Rectal smooth muscle tissue (tissue), 1 donor: ENCODE data around the gene ATP6AP2.
A peak's percentile ranks its signal among the peaks of the same experiment; 100 is the strongest.
"Not testable (repeated sequence)": the region's sequence is repeated elsewhere in the genome, so short reads cannot be mapped to it uniquely, and the experiment has no call there.

Source experiments
- H3K27ac ChIP-seq: one replicate; pipeline ENCODE4 v1.7.0; 2013; ENCODE audit warnings: low read depth, low read length, inconsistent platforms
- H3K27me3 ChIP-seq: one replicate; pipeline ENCODE4 v1.7.0; 2013; ENCODE audit warnings: low read length; ENCODE audit not compliant: control insufficient read depth, insufficient read depth
- H3K36me3 ChIP-seq: one replicate; pipeline ENCODE4 v1.7.0; 2013; ENCODE audit warnings: low read length; ENCODE audit not compliant: control insufficient read depth, insufficient read depth
- H3K4me1 ChIP-seq: one replicate; pipeline ENCODE4 v1.7.0; 2013; ENCODE audit warnings: low read length; ENCODE audit not compliant: control insufficient read depth, insufficient read depth
- H3K4me3 ChIP-seq: one replicate; pipeline ENCODE4 v1.7.0; 2013; ENCODE audit warnings: low read length
- H3K9ac ChIP-seq: one replicate; pipeline ENCODE4 v1.7.0; 2013; ENCODE audit warnings: low read length

The ATP6AP2 gene

DNA sequence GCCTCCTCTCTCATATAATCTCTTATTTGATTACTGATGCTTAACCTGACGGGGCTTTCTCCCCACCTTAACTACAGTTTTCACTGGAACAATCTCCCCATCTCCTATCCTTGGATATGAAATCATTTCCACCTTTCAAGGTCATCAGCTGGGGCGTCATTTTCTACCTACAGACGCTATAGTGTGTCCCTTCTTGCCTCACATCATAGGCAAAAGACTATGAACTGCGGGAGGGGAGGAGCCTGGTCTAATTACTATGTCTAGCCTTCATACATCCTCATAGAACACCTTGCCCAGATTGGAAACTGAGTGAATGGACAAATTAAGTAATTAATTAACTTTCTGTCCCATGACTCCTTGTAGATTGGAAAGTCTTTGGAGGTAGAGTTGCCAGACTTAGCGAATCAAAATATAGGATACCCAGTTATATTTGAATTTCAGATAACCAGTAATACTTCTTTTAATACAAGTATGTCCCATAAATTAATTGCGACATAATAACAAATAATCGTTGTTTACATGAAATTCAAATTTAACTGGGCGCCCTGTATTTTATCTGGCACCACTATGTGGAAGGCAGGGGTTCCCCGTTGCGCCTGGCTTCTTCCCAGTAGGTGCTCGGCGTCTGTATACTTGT lies 752 bp upstream of the ATP6AP2 start:
- Histone ChIP-seq H3K4me1 (no peaks in the 10 kb centered on the region), H3K9ac (no peak overlapping the region), H3K36me3 (no peaks in the 10 kb centered on the region), H3K27me3 (peaks cover 3% of the 10 kb centered on the region), H3K27ac (peak overlapping the region; percentile 55), H3K4me3 (peak overlapping the region; percentile 51)

DNA sequence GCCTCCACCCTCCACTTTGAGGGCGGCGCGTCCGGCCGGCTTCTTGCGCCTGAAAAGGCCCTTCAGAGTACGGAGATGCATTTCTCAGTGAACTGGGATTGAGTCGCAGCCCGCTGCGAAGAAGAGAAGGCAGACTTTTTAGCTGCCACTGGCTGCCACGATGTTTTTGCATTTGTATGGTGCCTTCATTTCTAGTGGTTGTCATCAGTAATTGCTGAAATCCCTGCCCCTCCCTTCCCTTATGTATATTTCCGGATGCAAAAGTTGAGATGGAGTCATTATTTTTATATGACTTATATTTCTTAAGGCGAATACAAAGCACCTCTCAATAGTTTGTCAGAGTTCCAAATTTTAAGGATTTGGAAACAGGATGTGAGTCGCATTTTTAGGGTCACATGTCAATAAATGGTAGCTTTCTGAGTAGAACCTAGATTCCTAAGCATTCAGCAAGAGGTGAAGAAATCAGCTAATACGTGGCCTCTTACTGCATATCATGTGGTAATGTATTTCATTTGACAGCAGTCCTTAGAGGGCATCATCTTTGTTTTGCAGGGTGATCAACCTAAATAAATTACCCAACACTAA lies 658 bp downstream of the ATP6AP2 start:
- Histone ChIP-seq H3K27ac (peak overlapping the region; percentile 84), H3K27me3 (peaks cover 3% of the 10 kb centered on the region), H3K9ac (no peak overlapping the region)

GRCh38 chrX:40582178-40582577 lies 1.4 kb downstream of the ATP6AP2 start:
- not testable (repeated sequence) for H3K27me3 ChIP-seq, H3K4me3 ChIP-seq, H3K9ac ChIP-seq, H3K27ac ChIP-seq, H3K36me3 ChIP-seq, H3K4me1 ChIP-seq

More for the DNA sequence above, 658 bp downstream of the ATP6AP2 start:
- Histone ChIP-seq H3K4me3 (peak overlapping the region; percentile 72), H3K4me1 (no peaks in the 10 kb centered on the region), H3K36me3 (no peaks in the 10 kb centered on the region)

GRCh38 chrX:40582811-40583210 lies 2.0 kb downstream of the ATP6AP2 start:
- H3K4me3 ChIP-seq: no peak overlapping the region
- no peak overlapping the region for H3K9ac ChIP-seq
- no peak overlapping the region for H3K27ac ChIP-seq
- H3K4me1 ChIP-seq: no peaks in the 10 kb centered on the region
- no peaks in the 10 kb centered on the region for H3K36me3 ChIP-seq
- peaks cover 3% of the 10 kb centered on the region for H3K27me3 ChIP-seq

- H3K4me1 ChIP-seq, H3K36me3 ChIP-seq, H3K9ac ChIP-seq, H3K27ac ChIP-seq, H3K27me3 ChIP-seq, H3K4me3 ChIP-seq: not testable (repeated sequence)
Measured at GRCh38 chrX:40587623-40588022, 6.9 kb downstream of the ATP6AP2 start.

- H3K9ac ChIP-seq, H3K4me1 ChIP-seq, H3K27me3 ChIP-seq, H3K36me3 ChIP-seq, H3K4me3 ChIP-seq, H3K27ac ChIP-seq: not testable (repeated sequence)
Measured at GRCh38 chrX:40589616-40590321, 9.0 kb downstream of the ATP6AP2 start.

DNA sequence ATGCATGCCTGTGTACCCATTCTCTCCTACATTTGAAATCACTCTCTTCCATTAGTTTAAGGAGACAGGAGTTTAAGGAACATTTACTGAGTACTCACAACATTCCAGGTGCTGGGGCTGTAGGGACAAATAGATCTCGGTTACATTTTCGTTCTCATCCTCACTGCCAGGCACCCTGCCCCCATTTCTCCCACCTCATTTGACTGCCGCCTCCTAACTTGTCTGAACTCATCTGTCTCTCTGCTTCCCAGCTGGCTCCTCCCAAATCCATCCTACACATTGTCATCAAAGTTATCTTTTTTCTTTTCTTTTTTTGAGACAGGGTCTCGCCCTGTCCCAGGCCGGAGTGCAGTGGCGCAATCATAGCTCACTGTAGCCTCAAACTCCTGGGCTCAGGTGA lies 22.7 kb downstream of the ATP6AP2 start:
- no peaks in the 10 kb centered on the region for H3K27me3 ChIP-seq
- no peaks in the 10 kb centered on the region for H3K36me3 ChIP-seq
- no peaks in the 10 kb centered on the region for H3K4me1 ChIP-seq
- H3K4me3 ChIP-seq: no peak overlapping the region
- H3K9ac ChIP-seq: no peak overlapping the region
- H3K27ac ChIP-seq: no peak overlapping the region

DNA sequence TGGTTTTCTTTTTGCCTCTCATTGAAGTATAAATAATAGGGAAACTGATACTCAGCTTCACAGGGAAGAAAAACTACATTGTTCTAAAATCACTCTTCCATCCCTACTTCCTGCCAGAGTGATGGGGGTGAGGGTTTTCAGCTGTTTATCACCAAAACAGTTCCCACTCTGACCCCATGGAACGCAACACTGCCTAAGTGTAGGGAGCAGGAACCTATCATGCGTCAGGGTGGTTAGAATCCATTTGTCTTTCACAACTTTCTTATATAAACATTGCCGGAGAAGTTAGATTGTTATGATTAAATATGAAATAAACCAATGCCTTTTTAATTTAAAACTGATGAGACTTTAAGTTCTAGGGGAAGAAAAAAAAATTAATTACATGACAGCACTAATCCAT lies 26.6 kb downstream of the ATP6AP2 start:
- Histone ChIP-seq H3K4me3 (no peak overlapping the region), H3K4me1 (no peaks in the 10 kb centered on the region), H3K27ac (no peak overlapping the region), H3K27me3 (no peaks in the 10 kb centered on the region), H3K36me3 (no peaks in the 10 kb centered on the region), H3K9ac (no peak overlapping the region)

DNA sequence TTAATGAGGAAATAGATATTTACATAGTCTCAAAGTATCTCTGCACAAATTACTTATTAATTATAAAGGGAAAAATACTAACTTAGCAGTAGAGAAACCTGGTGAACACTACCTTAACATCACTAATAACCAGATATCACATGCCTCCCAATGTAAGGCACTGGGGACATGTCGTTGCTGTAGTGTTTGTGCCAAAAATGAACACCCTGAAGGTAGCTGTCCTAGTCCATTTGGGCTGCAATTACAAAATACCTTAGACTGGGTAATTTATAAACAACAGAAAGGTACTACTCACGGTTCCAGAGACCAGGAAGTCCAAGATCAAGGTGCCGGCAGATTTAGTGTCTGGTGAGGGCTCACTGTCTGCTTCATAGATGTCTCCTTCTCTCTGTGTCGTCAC lies 31.7 kb downstream of the ATP6AP2 start:
- H3K4me1 ChIP-seq: no peaks in the 10 kb centered on the region
- H3K27me3 ChIP-seq: no peaks in the 10 kb centered on the region
- H3K27ac ChIP-seq: no peak overlapping the region
- no peaks in the 10 kb centered on the region for H3K36me3 ChIP-seq
- no peak overlapping the region for H3K9ac ChIP-seq
- no peak overlapping the region for H3K4me3 ChIP-seq

DNA sequence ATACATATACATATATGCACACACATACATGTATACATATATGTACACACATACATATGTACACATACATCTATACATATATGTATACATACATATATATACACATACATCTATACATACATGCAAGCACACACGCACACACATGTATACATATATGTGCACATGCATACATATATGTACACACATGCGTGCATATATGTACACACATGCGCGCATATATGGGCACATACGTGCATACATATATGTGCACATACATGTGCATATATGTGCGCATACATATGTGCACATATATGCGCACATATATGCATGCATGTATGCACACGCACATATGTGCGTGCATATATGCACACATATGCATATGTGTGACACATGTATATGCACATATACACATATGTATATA lies 35.2 kb downstream of the ATP6AP2 start:
- Histone ChIP-seq H3K27me3 (no peaks in the 10 kb centered on the region), H3K27ac (no peak overlapping the region), H3K4me3 (no peak overlapping the region)

GRCh38 chrX:40617566-40617965 lies 36.8 kb downstream of the ATP6AP2 start:
- no peak overlapping the region for H3K4me3 ChIP-seq
- H3K27me3 ChIP-seq: no peaks in the 10 kb centered on the region
- no peaks in the 10 kb centered on the region for H3K4me1 ChIP-seq
- H3K36me3 ChIP-seq: no peaks in the 10 kb centered on the region
- no peak overlapping the region for H3K27ac ChIP-seq
- H3K9ac ChIP-seq: no peak overlapping the region

More for the DNA sequence above, 35.2 kb downstream of the ATP6AP2 start:
- Histone ChIP-seq H3K9ac (no peak overlapping the region), H3K4me1 (no peaks in the 10 kb centered on the region), H3K36me3 (no peaks in the 10 kb centered on the region)

- H3K27ac ChIP-seq: no peak overlapping the region
- no peak overlapping the region for H3K9ac ChIP-seq
- H3K27me3 ChIP-seq: peaks cover 4% of the 10 kb centered on the region
- H3K36me3 ChIP-seq: no peaks in the 10 kb centered on the region
- no peak overlapping the region for H3K4me3 ChIP-seq
- no peaks in the 10 kb centered on the region for H3K4me1 ChIP-seq
Measured at GRCh38 chrX:40622479-40623138, 41.8 kb downstream of the ATP6AP2 start.
